Stomach (tissue), 9 donors: ENCODE data around the gene CALHM4. TPM values are rescaled to one million over a fixed set of nuclear protein-coding genes. Genes with fewer than 3 reads are reported as not detected.
A peak's percentile ranks its signal among the peaks of the same experiment; 100 is the strongest.
"Not testable (repeated sequence)": the region's sequence is repeated elsewhere in the genome, so short reads cannot be mapped to it uniquely, and the experiment has no call there.

Experiments
- DNase-seq, 2 donors: peaks; one replicate each; pipeline versions ENCODE4 v3.0.0 to v3.0.0-alpha.2; 2013 to 2019
- H3K27ac ChIP-seq, 5 donors: fragments of 200-600 bp in 4 of 5; sonication (generic) in 4 of 5; one replicate each; pipeline ENCODE4 v1.5.1; 2013 to 2019; ENCODE audit warnings: mild to moderate bottlenecking in 1 of 5, moderate library complexity in 1 of 5
- H3K27me3 ChIP-seq, 3 donors: fragments of 200-600 bp; sonication (generic); one replicate each; pipeline ENCODE4 v1.5.1; 2017 to 2019; ENCODE audit warnings: mixed run types in 1 of 3
- H3K36me3 ChIP-seq, 4 donors: fragments of 200-600 bp; sonication (generic); 1 replicate in 3 of 4; 2 replicates in 1 of 4; pipeline ENCODE4 v1.5.1; 2016 to 2019
- H3K4me1 ChIP-seq, 4 donors: fragments of 200-600 bp; sonication (generic); one replicate each; pipeline ENCODE4 v1.5.1; 2016 to 2019
- H3K4me3 ChIP-seq, 4 donors: fragments of 200-600 bp; sonication (generic) in 3 of 4; one replicate each; pipeline ENCODE4 v1.5.1; 2016 to 2019; ENCODE audit warnings: mild to moderate bottlenecking in 1 of 4
- H3K9me3 ChIP-seq, 4 donors: fragments of 200-600 bp; sonication (generic); one replicate each; pipeline ENCODE4 v1.5.1; 2016 to 2019
- EP300 ChIP-seq: sonication (generic); formaldehyde crosslinking; IDR thresholded peaks from one replicate; pipeline ENCODE4 v1.6.1; 2017; ENCODE audit warnings: antibody characterized with exemption
- POLR2A ChIP-seq, 4 donors: fragments of 450-650 bp; IDR thresholded peaks; one replicate each; pipeline ENCODE4 v1.6.1; 2016; ENCODE audit warnings: antibody characterized with exemption in 4 of 4, control low read depth in 2 of 4, mild to moderate bottlenecking in 1 of 4, moderate library complexity in 1 of 4
- POLR2AphosphoS5 ChIP-seq, 3 donors: sonication (generic); formaldehyde crosslinking; IDR thresholded peaks; one replicate each; pipeline ENCODE4 v1.6.1; 2016; ENCODE audit warnings: antibody characterized with exemption in 3 of 3
- WGBS, 5 donors: extraction: QIAGEN DNeasy Blood & Tissue Kit in 3 of 5; methylation state at CpG; one replicate each; pipeline versions ENCODE4 v1.1.5 to v1.1.7; 2013 to 2018; 5-methylcytosine and 5-hydroxymethylcytosine counted together
- intact Hi-C: fragments of 100-400 bp; cut with DNase I; formaldehyde crosslinking; loops from one replicate; pipeline ENCODE4 v1.15.1; 2023; ENCODE audit warnings: low total_unique reads
- polyA plus RNA-seq, 3 donors: library from polyadenylated mRNA; stranded (reverse); fragments of 200-250 nt; gene quantifications; one replicate each; pipeline ENCODE4 v1.2.3, GENCODE V29; 2013
- total RNA-seq, 5 donors: library from RNA; depleted of rRNA; stranded (reverse); fragments of >200 nt; gene quantifications; one replicate each; pipeline versions ENCODE4 v1.1.0 to v1.2.3, GENCODE V29; 2014 to 2016
- TF ChIP-seq, protein P1 (sequence below), 7 experiments: fragments of 450-650 bp in 4 of 7; fragments of 200-600 bp in 3 of 7; sonication (generic) in 3 of 7; IDR thresholded peaks; one replicate each; pipeline ENCODE4 v1.5.1; 2016 to 2019; ENCODE audit warnings: antibody characterized with exemption in 7 of 7, control low read depth in 2 of 7, mild to moderate bottlenecking in 1 of 7
- donor health status: healthy with polysubstance abuse.
- donor health status: Bipolar disorder and iron deficiency.
- donor health status: healthy.

The CALHM4 gene
- total and polyA plus RNA-seq, 8 donors, result not detected

DNA sequence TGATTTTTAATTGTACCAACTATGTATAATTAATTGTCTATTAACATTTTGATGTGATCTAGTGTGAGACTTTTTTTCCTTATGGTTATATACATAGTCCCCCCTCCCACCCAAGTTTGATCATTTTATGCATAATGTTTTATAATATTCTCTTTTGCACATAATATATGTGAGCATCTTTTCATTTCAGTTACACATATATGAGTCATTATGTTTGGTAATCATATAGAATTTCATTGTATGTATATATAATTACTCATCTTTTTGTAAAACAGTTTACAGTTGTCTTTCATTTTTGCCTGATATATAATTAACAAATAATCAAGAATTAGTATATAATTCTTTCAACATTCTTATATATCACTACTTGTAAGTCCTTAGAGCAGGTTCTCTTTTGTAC lies 32.7 kb downstream of the CALHM4 start:
- no peak for DNase-seq
- no peaks in the 10 kb centered on the region for H3K27me3 ChIP-seq
- H3K4me1 ChIP-seq, result no peaks in the 10 kb centered on the region
- intact Hi-C loops, result no loop called here
- peaks cover 16 to 75% (median 73%) of the 10 kb centered on the region in 4 donors for H3K36me3 ChIP-seq
- H3K9me3 ChIP-seq, result no peaks in the 10 kb centered on the region
- H3K27ac ChIP-seq, result no peak overlapping the region
- H3K4me3 ChIP-seq, result no peak overlapping the region
- TF ChIP-seq, protein P1, sequence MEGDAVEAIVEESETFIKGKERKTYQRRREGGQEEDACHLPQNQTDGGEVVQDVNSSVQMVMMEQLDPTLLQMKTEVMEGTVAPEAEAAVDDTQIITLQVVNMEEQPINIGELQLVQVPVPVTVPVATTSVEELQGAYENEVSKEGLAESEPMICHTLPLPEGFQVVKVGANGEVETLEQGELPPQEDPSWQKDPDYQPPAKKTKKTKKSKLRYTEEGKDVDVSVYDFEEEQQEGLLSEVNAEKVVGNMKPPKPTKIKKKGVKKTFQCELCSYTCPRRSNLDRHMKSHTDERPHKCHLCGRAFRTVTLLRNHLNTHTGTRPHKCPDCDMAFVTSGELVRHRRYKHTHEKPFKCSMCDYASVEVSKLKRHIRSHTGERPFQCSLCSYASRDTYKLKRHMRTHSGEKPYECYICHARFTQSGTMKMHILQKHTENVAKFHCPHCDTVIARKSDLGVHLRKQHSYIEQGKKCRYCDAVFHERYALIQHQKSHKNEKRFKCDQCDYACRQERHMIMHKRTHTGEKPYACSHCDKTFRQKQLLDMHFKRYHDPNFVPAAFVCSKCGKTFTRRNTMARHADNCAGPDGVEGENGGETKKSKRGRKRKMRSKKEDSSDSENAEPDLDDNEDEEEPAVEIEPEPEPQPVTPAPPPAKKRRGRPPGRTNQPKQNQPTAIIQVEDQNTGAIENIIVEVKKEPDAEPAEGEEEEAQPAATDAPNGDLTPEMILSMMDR (IDR thresholded peaks at IDR 0.05), result no peak
- TF ChIP-seq POLR2A (IDR thresholded peaks at IDR 0.05) (no peak), POLR2AphosphoS5 (IDR thresholded peaks at IDR 0.05) (no peak), EP300 (no peak)

DNA sequence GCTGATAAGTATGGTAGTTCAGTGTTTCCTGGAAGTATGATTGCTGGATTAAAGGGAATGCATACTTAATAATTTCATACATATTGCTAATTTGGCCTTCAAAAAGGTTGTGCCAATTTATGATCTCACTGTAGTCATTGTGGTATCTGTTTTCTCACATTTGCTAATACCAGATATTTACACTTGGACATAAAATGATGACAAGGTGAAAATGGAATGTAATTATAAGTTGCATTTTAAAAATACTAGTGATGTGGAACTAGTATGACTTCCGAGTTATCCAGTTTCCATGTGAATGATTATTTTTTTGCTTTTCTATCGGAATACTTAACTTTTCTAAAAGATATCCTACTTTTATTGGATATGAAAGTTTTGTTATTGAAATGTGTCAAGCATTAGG lies 33.2 kb downstream of the CALHM4 start:
- Histone ChIP-seq H3K4me1 (no peaks in the 10 kb centered on the region), H3K27me3 (no peaks in the 10 kb centered on the region), H3K4me3 (no peak overlapping the region), H3K9me3 (no peaks in the 10 kb centered on the region), H3K27ac (no peak overlapping the region), H3K36me3 (peaks cover 20 to 76% (median 73%) of the 10 kb centered on the region in 4 donors)
- no peak for DNase-seq
- 93 to 97% (median 96%) methylated on average over 2 of the region's 2 CpGs for WGBS, 5 donors
- TF ChIP-seq, protein P1 (IDR thresholded peaks at IDR 0.05), result no peak
- intact Hi-C loops, result no loop called here

DNA sequence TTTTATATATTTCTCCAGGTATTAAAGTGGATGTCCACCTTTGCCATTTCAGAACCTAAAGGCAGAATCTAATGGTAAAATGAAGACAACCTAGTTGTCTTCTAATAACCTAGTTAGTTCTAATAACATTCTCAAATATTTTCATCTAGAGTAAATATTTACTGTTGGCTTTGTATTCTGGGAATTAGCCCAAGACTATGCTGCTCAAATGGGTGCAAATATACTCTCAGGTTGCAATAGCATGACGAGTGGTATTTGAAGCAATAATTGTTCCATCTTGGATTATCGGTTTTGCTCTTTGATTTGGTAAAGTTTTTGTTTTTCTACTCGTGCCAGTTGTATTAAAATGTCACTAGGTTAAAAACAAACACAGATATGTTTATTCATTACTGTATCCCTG lies 41.7 kb downstream of the CALHM4 start:
- no peak overlapping the region for H3K4me3 ChIP-seq
- no peaks in the 10 kb centered on the region for H3K27me3 ChIP-seq
- 21 to 64% (median 30%) methylated on average over 3 of the region's 3 CpGs for WGBS, 5 donors
- intact Hi-C loops, result no loop called here
- TF ChIP-seq EP300 (no peak), POLR2A (IDR thresholded peaks at IDR 0.05) (no peak), POLR2AphosphoS5 (IDR thresholded peaks at IDR 0.05) (no peak)
- TF ChIP-seq, protein P1 (IDR thresholded peaks at IDR 0.05), result no peak
- no peaks in the 10 kb centered on the region for H3K9me3 ChIP-seq
- H3K27ac ChIP-seq, result no peak overlapping the region
- H3K36me3 ChIP-seq, result peaks cover 16 to 70% (median 51%) of the 10 kb centered on the region in 4 donors
- no peak for DNase-seq
- peaks cover 0 to 2% (median 0%) of the 10 kb centered on the region in 4 donors for H3K4me1 ChIP-seq

DNA sequence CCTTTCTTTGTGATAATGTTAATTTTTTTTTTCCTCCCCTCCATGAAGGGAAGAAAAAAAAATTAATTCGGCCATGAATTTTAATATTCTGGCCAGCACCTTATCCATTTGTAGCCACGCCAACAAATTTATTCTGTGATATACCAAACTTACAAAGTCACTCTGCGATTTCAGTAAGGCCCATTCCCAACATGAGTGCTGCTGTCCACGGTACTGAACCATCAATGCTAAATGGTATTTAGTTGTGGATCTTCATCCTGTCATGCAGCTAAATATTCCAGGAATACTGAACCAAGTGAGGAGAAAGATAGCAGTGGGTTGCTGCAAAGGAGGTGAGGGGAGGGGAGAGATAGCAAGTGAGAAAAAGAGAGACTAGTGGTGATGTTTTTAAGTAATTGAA lies 43.3 kb downstream of the CALHM4 start:
- 80 to 87% (median 80%) methylated on average over 4 of the region's 4 CpGs for WGBS, 5 donors
- TF ChIP-seq EP300, result no peak
- TF ChIP-seq POLR2A (IDR thresholded peaks at IDR 0.05), result no peak
- no peak for TF ChIP-seq POLR2AphosphoS5 (IDR thresholded peaks at IDR 0.05)
- TF ChIP-seq, protein P1 (IDR thresholded peaks at IDR 0.05), result no peak
- Histone ChIP-seq H3K9me3 (no peaks in the 10 kb centered on the region), H3K4me3 (no peak overlapping the region), H3K4me1 (peaks cover 0 to 2% (median 0%) of the 10 kb centered on the region in 4 donors), H3K36me3 (peaks cover 10 to 54% (median 44%) of the 10 kb centered on the region in 4 donors), H3K27ac (no peak overlapping the region), H3K27me3 (no peaks in the 10 kb centered on the region)
- peak in 1 of 2 donors; percentile 53 for DNase-seq
- intact Hi-C loops, result no loop called here

DNA sequence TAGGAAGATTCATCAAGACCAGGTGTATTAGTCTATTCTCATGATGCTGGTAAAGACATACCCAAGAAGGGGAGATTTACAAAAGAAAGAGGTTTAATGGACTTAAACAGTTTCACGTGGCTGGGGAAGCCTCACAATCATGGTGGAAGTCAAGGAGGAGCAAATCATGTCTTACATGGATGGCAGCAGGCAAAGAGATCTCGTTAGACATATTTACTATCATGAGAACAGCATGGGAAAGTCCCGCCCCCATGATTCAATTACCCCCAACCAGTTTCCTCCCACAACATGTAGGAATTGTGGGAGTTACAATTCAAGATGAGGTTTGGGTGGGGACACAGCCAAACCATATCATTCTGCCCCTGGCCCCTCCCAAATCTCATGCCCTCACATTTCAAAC lies 50.4 kb downstream of the CALHM4 start:
- H3K4me3 ChIP-seq, H3K27ac ChIP-seq, DNase-seq, H3K9me3 ChIP-seq, H3K4me1 ChIP-seq, H3K27me3 ChIP-seq, intact Hi-C loops: not testable (repeated sequence)
- 89 to 96% (median 91%) methylated on average over 3 of the region's 3 CpGs for WGBS, 5 donors
- H3K36me3 ChIP-seq, result peaks cover 0 to 37% (median 25%) of the 10 kb centered on the region in 4 donors

DNA sequence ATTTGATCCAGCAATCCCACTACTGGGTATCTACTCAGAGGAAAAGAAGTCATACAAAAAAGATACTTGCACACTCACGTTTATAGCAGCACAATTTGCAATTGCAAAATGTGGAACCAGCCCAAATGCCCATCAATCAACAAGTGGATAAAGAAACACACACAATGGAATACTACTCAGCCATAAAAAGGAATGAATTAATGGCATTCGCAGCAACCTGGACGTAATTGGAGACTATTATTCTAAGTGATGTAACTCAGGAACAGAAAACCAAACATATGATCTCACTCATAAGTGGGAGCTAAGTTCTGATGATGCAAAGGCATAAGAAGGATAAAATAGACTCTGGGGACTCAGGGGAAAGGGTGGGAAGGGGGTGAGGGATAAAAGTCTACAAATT lies 51.3 kb downstream of the CALHM4 start:
- peaks cover 0 to 37% (median 23%) of the 10 kb centered on the region in 4 donors for H3K36me3 ChIP-seq
- H3K4me1 ChIP-seq, intact Hi-C loops, H3K4me3 ChIP-seq, H3K9me3 ChIP-seq, DNase-seq, H3K27me3 ChIP-seq, H3K27ac ChIP-seq: not testable (repeated sequence)
- WGBS, 5 donors, result 86 to 97% (median 91%) methylated on average over 3 of the region's 3 CpGs
